NCI-H1436 (cell line): Measurements from ENCODE around the gene LMAN2.
"Not testable (repeated sequence)": the region's sequence is repeated elsewhere in the genome, so short reads cannot be mapped to it uniquely, and the experiment has no call there.

Experiments used
- DNase-seq: peaks from one replicate; lab custom pipeline; 2025; lab: John Stamatoyannopoulos, UW

The LMAN2 gene

DNA sequence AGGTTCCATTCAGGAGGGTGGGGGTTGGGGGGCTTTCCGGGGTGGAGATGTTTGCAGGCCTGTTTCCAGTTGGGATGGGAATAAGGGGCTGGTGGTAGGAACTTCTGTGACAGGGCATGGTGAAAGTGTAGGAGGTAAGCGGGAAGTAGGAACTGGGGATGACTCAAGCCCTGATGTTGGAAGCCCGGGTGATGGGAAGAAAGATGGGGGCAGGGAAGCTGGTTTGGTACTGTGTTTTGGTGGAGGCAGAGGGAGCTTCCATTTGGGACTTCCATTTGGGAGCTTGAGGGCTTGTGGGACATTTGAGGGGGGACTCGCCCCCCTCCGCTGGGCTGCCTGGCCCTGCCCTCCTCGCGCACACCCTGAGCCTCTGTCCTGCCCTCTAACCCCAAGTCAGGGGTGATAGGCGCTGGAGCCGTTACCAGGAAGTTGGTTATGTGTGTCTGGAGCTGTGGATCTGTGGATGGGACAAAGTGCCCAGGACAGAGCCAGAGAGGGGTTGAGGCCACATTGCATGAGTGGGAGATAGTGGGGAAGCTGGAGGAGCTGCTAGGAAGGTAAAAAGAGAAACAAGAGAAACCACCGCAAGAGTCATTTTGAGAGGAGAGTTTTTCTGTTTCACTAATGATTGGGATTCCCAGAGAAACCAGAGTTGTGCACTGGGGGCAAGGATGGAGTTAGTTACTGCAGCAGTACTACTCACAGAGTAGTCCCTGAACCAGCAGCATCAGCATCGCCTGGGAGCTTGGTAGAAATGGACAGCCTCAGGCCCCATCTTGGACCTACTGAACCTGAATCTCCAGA, 12.9 kb upstream of the LMAN2 start:
- no peak for DNase-seq

DNA sequence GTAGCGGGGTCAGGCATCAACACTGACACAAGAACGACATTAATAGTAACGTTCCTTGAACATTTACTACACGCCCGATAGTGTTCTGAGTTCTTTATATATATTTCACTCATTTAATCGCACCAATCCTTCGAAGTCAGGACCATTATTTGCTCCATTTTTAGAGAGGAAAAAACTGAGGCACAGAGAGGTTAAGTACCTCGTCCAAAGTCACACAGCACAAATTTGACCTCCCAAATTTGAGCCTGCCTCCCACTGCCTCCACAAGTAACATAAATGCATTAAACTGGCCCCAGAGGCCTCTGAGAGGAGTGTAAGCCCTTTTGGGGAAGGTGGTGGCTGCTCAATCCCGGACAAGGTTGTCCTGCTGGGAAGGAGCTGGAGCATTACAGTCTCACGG, 12.1 kb upstream of the LMAN2 start:
- DNase-seq = no peak

DNA sequence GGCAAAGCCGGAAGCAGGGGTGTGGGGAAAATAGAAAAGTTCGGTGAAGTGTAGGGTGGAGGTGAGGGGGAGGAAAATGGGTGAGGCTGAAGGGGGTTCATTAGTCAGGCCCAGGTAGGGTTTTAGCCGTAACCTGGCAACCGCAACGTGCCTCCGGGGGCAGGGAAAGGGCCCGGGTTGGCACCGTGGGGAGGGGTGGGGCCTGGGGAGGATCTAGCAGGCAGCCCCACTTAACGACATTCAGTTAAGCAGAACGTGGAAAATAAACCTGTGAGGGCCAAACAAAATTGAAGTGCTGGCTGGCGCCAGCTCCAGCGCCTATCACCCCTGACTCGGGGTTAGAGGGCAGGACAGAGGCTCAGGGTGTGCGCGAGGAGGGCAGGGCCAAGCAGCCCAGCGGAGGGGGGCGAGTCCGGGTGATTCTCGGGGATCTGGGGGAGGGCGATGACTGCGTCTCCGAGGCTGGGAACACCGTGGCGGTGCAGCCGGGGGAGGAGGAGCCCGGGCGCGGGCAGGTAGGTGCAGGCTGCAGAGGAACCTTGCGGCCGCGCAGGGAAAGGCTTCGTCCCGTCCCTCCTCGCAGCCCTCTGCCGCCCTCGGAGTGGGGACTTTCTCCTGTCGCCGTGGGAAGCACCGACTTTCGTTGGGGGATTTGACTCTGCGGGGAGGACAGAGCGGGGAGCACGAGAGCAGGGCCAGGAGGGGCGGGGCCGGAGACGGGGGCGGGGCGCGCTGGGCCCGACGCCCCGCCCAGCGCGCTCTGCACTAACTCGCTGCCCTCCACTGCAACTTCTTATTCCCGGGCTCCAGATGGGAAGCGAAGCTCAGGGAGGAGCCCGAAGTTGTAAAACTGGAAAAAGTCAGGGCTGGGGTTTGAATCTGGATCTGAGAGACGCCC, 11.4 kb upstream of the LMAN2 start:
- DNase-seq = no peak

DNA sequence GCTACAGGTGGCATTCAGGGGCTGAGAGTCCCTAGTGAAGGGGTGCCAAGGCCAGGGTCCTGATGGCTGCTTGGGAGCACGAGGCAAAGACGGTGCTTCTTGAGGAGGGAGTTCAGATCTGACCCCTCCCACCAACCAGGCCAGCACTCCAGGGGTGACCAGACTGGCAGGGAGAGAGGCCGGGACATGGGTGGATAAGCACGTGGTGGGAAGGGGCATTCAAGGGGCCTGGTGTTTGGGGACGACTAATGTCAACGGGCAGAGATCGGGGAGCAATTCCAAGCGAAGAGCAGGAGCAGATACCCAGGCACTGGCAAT, 10.8 kb upstream of the LMAN2 start:
- DNase-seq = no peak

DNA sequence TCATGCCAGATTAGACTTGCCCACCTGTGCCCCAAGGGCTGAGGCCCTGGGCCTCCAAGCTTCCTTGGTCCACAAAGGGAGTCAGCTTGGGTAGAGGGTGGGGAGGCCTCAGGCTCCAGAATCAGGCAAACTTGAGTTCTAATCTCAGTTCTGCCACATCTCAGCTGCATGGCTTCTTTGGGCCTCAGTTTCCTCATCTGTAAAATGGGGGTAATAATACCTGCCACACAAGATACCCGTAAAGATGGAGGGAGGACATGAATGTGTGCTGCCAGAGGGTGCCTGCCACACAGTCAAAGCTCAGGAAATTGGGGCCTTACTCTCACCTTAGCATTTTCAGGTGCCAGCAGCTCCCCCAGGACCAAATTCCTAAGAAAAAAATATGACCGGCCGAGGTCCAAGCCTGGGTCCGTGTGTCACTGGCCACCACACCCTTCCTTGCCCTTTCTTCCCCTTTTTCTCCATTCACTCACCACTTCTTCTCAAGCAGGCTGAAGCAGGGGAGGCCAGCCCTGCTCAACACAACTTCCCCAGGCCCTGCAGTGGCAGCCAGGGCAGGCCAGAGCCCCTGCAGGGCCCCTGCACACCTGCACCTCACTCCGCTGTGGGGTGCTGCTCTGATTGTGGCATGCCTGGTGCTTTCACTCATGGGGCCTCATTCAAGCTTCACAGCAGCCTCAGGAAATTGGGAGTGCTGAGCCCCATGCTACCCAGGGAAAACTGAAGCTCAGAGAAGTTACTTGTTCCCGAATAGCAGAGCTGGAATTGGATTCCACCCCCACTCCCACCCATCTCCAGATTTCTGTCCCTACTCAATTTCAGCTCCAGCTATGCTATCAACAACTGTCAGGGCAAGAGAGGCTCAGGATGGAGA, 10.2 kb upstream of the LMAN2 start:
- DNase-seq = no peak

DNA sequence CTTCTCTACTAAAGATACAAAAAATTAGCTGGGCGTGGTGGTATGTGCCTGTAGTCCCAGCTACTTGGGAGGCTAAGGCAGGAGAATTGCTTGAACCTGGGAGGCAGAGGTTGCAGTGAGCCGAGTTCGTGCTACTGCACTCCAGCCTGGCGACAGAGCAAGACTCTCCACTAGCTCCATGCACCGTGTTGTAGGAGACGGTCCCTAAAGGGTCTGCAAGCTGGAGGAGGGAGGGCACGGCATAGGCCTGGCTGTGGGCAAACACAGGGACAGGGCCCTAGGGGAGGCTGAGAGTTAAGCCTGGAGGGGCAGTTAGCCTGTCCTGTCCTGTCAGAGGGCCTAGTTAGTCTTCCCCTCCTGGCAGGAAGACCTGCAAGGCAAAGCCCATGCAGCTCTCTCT, 9.3 kb upstream of the LMAN2 start:
- not testable (repeated sequence) for DNase-seq

DNA sequence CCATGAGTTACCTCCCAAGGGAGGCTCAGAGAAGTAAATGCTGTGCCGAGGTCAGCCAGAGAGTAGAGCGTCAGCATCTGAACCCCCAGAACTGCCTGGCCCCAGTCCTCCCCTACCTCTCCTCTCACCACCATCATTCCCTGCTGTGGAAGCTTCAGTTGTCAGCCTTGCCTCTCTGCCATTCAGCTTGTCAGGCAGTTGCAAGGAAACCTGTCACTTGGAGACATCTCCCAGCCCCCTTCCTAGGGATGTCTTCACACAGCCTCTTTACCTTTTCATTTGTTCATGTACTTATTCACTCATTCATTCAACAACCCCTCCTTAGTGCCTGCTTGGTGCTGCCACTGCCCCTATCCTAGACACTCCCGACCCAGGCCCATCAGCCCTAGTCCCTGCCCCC, 8.4 kb upstream of the LMAN2 start:
- DNase-seq = no peak

DNA sequence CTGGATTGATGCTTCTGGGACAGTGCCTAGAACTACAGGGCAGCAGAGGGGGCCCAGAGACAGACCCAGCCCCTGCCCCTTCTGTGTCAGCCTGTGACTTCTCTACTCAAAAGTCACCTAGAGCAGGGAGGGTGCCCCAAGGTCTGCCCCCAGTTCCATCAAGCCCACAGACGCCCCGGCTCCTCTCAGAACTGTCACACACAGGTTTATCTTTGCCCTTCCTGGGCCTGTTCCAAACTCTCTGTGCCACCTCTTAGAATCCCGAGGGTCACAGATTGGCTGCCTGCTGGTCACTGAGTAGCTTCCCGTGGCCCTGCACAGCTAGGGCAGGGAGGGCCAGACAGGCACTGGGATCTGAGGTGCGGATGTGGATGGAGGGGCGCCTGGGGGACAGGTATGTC, 8.0 kb upstream of the LMAN2 start:
- DNase-seq = no peak

DNA sequence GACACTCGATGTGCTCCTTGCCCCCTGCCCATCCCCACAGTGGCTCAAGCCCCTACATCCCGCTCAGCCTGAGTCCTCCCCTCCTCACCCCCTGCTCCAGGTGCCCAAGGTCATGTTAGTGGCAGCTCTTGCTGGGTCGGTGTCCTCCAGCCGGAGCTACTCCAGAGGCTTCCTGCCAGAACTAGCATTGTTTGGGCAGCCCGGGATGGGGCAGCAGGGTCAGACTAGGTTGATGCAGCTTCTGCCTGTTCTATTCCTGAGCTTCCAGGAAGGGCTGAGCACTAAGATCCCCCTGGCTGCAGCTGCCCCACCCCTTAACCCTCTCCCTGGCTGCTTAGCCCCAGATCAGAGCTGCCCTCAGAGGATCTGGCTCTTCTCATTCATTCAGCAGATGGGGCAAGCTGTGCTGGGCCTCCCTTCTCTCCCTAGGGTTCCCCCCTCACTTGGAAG, 6.9 kb upstream of the LMAN2 start:
- DNase-seq = no peak

DNA sequence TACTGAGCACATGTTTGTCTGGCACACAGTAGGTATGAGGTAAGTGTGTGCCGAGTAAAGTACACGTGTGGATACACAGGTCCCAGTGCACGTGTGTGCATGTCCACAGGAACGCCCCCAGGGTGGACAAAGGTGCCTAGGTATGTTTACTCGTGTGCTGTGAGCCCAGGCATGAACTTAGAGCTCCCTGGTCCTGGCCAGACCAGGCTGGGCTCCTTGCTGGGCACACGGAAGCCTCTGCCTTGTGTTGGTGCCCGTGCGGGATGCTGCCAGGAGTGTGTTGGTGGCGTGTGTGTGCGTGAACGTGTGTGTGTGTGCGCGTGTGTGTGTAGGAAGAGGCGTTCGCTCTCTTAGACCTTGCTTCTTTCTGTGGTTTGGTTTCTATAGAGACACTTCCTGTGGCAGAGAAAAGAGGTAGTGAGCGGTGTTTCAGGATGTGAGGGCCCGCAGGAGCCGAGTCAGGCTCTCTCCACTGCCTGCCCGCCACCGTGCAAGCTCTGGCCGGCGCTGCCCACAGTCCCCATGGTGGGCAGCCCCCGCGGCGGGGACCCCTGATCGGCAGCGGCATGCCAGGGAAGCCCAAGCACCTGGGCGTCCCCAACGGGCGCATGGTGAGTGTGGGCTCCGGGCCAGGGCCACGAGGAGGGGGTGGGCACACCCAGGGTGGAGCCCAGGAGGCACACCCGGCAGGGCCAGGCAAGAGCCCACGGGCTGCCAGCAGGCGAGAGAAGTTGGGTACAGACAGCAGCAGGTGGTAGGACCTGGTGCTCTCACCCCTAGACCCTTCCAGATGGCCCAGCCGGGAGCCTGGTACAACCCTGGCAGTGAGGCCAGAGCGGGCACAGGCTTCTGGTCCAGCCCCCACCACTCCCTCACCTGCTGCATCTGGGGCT, 6.2 kb upstream of the LMAN2 start, which contains the start of gene RGS14:
TSS of gene RGS14 (plus strand) at position 466 of the 893 bp plus-strand sequence. CDS start at position 567, 101 bp downstream.
- DNase-seq = no peak

DNA sequence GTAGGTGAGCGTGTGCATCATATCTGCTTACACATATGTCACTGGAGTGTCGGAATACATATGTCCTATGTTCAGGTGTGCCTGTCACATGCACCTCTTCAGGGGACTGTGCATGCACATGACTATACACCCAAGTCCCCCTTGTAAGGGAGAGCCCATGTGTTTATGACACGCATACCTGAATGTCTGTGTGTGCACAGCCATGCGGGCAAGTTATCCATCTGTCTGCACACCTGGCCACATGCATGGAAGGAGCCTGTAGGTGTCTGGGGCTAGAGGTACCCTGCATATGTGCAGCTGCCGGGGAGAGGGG, 5.6 kb upstream of the LMAN2 start:
- no peak for DNase-seq

DNA sequence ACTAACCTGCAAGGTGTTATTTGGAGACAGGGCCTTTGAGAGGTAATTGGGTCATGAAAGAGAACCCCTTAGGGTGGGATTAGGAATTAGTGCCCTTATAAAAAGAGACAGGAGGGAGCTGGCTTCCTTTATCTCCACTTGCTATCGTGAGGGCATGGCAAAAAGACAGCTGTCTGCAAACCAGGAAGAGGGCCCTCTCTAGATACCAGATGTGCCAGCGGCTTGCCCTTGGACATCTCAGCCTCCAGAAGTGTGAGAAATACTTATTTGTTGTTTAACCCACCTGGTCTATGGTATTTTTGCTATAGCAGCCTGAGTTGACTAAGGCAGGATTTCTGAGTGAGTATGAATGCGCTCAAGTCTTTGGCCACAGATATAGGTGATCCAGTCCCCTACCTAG, 5.3 kb upstream of the LMAN2 start:
- no peak for DNase-seq

DNA sequence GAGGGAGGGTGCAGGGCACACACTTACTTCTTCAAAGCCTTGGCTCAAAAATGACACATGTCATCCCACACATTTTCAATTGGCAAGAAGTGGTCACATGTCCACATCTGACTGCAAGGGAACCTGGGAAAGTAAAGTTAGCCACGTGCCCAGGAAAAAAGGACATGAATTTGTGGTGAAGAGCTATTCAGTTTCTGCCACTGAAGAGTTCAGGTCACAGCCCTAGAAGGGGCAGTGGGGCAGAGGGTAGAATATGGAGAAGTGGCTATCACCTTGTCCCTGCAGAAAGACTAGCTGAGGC, 4.3 kb upstream of the LMAN2 start:
- no peak for DNase-seq

DNA sequence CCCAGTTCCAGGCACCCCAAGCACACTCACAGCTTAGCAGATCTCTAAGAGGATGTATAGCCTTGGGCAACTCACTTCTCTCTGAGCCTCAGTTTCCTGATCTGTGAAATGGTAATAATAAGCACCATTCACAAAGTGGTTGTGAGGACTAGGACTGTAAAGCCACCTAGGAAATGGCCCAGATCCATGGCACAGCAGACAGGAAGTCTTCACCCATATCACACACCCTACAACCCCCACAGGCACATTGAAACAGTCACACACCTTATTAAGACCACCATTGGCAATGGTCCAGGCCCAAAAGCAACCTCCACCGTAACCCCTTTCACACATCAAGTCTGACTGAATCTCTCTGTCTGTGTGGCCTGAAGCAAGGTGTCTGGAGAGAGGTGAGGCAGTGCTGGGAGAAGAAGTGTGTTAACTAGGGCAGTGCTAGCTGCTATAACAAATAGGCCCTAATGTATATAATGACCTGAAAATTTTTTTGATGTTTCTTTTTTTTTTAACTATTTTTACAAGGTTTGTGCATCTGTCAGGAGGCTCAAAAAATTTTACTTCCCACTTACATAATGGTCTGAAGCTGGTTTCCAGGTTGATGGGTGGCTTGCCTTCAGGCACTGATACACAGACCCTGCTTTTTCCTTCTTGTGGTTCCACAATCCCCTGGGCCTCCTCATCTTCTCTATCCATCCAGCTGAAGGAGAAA, 3.8 kb upstream of the LMAN2 start:
- DNase-seq = no peak

DNA sequence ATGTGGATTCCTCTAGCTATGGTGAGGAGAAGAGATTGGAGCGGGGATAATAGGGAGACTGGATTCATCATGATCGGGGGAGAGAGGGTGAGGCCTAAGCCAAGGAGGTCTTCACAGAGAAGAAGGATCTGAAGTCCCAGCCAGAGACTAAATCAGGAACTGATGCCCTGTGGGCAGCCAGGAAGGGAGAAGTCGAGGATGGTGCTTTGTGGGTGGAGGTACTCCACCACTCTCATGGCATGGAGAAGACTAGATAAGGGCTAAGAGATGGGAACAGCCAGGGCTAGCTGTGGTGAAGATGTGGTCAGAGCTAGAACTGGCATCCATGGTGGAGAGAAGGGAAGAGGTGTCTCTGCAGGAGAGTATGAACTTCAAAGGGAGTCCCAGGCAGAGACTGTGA, 3.2 kb upstream of the LMAN2 start:
- DNase-seq = no peak

DNA sequence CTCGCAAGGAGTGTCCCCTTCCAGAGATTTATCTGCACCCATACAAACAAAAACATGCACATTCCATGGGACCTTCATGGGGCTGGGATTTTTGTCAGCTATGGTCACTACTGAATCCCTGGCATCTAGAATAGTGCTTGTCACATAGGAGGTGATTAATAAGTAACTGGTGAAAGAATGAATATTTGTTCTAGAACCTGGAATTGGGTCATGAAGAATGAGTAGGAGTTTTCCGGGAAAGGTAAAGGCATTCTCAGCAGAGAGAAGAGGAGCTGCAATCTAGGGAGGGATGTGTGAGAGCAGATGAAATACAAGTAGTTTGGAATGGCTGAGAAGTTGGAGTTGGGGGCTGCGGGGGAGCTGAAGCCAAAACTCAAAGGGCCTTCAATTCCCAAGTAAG, 2.8 kb upstream of the LMAN2 start:
- DNase-seq = no peak

DNA sequence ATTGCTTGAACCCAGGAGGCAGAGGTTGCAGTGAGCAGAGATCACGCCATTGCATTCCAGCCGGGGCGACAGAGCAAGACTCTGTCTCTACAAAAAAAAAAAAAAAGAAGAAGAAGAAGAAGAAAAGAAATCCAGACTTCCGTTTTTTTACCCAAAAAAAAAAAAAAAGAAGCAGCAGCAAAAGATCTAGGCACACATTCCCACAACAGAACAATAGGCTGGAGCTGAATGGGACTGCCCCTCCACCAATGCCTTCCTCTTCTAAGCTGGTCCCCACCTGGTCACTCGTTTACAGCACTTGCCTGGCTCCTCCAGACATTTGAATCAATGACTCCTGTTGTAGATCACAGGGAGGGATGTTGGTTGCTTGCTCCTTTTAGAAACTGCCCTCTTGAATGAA, 1.6 kb upstream of the LMAN2 start:
- DNase-seq = no peak

DNA sequence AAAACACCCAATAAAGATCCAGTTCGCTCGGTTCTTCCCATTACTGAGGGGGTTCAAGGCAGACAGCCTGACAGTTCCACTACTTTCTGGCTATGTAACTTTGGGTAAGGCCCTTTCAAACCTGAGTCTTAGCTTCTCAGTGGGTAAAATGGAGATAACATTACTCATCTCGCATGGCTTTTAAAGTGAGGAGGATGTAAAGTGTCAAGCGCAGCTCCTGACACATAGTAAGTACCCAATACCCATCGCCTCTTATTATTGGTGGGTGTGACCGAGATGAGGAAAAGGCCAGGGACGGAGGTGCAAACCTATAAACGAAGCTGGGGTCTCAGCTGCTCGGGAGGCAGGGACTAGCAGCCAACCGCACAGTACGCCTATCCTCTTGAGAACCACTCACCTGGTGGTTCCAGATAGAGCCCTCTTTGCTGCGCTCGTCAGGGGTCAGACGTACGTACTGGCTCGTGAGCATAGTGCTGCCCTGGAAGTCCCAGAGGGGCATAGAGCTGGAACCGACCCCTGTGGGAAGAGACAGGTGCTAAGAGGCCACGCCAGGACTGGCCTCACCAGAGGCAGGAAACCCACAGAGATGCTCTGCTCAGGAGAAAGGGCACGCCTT, 584 bp downstream of the LMAN2 start:
- DNase-seq = no peak

DNA sequence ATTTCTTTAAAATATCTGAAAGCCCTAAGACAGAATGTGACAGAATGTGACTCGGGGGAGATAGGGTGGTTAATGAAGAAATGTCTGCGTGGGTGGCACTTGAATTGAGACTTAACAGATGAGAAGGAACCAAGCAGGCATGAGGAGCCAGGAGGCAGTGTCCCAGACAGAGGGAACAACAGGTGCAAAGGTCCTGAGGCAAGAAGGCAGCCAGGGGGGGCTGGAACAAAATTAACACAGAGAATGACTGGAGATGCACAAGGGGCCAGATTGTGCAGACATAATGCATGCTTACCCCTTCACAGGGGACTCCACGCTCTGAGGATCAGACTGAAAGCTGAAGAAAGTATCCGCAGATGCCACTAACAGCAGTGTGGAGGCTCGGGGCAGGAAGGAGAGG, 1.7 kb downstream of the LMAN2 start:
- DNase-seq = no peak

DNA sequence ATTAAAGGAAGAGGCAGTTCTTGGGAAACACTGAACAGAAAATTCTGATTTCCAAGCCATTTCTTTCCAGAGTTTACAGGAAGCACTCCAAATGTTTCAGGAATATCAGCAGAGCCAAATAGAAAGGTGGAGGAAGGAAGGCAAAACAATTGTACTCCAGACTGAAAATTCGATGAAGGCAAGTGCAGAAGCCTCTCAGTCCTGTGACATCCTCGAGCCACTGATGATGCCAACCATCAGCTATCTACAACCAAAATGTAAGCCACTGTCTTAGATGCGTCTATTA, 2.2 kb downstream of the LMAN2 start:
- DNase-seq = no peak

DNA sequence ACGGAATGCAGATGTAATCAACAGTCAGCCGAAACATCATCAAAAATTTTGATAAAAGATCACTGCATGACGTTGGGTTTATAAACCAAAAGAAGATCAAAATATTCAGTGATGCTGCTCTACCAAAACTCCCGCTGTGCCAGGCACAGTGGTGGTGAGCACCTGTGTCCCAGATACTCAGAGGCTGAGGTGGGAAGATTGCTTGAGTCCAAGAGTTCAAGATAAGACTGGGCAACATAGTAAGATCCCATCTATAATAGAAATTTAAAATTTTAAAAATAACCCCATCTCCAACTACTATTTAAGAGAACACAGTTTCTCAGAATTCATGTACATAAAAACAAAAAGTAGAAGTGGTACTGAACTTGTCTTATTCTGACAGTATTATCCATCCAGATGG, 3.8 kb downstream of the LMAN2 start:
- no peak for DNase-seq
